DMS 273 (cell line): ENCODE measurements around the gene P2RX2.
A peak's percentile ranks its signal among the peaks of the same experiment; 100 is the strongest.

Source experiments
- DNase-seq: peaks from one replicate; lab custom pipeline; 2025; ENCODE audit not compliant: unreplicated experiment; lab: John Stamatoyannopoulos, UW

The P2RX2 gene

GRCh38 chr12:132602572-132603239 lies 15.9 kb upstream of the P2RX2 start:
- no peak for DNase-seq

- no peak for DNase-seq
These were observed 15.1 kb upstream of the P2RX2 start for GRCh38 chr12:132603240-132604150.

DNA sequence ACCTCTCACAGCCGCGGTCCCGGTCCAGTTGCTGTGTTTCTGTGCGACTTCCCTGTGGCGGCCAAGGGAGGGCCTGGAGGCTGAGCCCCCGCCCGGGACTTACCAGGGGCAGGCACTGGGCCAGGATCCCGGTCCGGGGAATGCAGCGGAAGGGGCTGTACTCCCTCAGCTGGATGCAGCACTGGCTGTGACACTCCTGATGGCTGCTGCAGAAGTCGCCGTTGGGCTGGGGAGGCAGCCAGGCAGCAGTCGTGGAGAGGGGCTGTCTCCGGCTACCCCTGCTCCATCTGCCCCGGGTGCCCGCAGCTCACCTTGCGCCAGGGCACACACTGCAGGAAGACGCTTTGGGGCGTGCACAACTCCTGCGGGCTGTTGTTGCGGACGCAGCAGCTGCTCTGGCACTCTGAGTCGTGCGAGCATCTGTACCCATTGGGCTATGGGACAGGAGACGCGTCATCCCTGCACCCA lies 14.4 kb upstream of the P2RX2 start:
- peak; percentile 53 for DNase-seq

- DNase-seq, result no peak
These were observed 13.7 kb upstream of the P2RX2 start for GRCh38 chr12:132604668-132605441.

GRCh38 chr12:132605892-132606291 lies 12.7 kb upstream of the P2RX2 start:
- no peak for DNase-seq

- peak; percentile 61 for DNase-seq
These were observed 12.1 kb upstream of the P2RX2 start for GRCh38 chr12:132606466-132606865.

GRCh38 chr12:132606927-132607326 lies 11.6 kb upstream of the P2RX2 start:
- no peak for DNase-seq

- DNase-seq, result no peak
These were observed 10.1 kb upstream of the P2RX2 start for GRCh38 chr12:132608231-132609171.

DNA sequence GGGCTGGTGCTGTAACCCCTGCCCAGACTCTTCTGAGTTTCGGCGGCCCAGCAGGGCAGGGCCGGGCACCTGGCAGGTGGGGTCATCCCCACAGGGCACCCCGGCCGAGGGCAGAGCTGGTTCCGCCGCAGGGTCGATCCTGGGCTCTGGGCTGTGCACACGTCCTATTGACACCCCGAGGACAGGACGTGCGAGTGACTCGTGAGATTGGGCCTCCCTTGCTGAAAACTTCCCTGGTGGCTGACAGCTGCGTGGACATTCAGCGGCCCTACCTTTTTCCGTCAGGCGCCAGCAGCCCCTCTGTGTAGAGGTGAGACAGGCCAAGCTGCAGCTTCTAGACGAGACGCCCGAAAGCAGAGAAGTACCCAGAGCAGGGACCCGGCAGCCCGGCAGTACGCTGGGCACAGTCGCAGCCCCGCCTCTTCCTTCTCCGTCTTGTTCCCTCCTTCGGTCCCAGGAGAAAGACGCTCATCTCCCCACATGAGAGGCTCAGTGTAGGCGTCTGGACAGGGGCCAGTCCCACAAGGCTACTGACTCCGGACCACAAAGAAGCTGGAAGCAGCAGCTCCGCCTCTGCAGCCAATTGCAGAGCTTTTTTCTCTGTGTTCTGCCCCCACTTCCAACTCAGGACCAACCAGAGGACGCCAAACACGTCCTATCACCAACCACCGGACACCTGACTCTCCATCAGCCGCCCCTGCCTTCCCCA lies 8.4 kb upstream of the P2RX2 start, which contains the start of gene LRCOL1:
LRCOL1 (minus strand) TSS at position 532 of the 709 bp plus-strand sequence. CDS start 4,331 bp downstream, outside the sequence.
- no peak for DNase-seq

GRCh38 chr12:132610866-132611602 lies 7.5 kb upstream of the P2RX2 start:
- no peak for DNase-seq

DNA sequence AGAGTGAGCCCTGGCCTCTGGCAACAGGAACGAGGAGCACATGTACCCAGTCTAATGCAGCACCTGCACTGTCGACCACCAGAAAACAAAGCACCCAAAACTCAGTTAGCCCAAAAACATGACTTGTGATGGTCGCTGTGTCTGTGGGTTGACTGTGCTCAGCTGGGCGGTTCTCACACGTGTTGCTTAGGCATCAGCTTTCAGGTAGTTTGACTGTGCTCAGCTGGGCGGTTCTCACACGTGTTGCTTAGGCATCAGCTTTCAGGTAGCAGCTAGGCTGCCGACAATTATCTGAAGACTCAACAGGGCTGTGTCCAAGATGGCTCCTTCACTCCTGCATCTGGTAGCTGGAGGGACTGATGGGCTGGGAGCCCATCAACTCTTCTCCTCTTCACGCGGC lies 7.0 kb upstream of the P2RX2 start:
- no peak for DNase-seq

GRCh38 chr12:132614029-132614428 lies 4.5 kb upstream of the P2RX2 start:
- no peak for DNase-seq

DNA sequence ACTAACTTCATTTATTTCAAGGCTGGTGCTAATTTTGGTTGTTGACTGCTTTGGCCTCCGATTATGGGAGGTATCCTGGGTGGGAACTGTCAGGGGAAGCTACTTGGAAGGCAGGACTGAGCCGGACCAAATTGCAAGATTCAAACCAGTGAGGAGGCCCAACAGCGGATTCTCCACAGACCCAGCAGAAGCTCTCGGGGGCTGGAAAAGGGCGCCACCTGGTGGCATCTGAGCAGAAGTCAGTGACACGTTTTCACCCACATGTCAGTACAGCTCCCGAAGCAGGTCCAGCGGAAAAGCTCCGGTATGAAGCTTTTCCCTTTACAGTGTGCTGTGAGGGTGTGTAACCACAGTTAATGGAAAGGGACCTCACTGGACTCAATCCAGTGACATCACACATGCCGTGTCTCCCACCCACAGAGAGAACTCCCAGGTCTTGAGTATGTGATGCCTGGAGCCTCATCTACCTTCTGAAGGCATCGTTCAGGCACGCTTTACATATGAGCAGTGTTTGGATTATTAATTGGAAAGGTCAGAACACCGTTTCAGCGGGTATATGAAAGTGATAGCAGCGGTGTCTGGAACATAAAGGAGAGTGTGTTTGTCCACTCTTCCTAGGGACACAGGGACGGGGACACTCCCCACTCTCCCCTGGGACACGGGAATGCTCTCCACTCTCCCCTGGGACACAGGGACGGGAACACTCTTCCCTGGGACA lies 3.6 kb upstream of the P2RX2 start:
- peak; percentile 82 for DNase-seq

DNA sequence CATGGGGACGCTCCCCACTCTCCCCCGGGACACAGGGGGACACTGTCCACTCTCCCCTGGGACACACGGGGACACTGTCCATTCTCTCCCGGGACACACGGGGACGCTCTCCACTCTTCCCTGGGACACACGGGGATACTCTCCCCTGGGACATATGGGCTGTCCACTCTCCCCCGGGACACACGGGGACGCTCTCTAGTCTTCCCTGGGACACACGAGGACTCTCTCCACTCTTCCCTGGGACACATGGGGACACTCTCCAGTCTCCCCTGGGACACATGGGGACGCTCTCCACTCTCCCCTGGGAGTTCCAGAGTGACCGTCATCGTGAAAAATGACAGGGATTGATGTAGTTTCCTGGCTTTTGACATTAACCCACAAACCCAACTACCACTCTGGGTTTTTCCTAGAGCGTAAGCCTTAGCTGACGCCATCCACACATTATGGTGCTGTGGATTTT lies 3.0 kb upstream of the P2RX2 start:
- no peak for DNase-seq

GRCh38 chr12:132617135-132617701 lies 1.4 kb upstream of the P2RX2 start:
- no peak for DNase-seq

DNA sequence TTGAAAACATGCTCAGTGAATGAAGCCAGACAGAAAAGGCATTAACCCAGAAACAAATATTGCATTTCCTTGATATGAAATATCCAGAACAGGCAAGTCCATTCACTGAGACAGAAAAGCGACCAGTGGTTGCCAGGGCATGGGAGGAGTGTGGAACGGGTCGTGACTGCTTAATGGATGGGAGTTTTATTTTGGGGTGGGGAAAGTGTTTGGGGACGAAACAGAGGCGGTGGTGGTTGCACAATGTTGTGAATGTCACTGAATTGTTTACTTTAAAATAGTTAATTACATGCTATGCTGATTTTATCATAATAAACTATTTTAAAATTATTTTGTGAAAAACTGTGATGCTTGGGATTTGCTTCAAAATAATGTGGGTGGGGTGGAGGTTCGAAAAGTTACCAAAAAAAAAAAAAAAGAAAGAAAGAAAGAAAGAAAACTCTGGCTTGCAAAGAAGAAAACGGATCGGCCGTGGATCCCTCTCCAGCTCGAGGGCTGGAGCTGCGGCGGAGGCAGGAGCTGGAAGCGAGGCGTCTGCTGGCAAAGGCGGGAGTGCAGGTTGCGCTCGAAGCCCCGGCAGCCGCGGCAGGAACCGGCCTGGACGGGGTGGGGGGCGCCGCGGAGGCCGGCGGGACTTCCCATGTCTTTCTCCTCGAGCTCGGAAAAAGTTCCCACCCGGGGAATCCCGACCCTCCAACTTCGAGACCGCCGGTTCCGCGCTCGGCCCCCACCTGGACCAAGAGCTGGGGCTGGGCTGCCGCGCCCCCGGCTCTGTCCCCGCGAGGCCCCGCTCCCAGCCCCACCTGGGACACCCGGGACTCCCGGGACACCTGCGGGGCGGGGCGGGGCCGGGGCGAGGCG lies 524 bp upstream of the P2RX2 start:
- DNase-seq, result peak; percentile 53

DNA sequence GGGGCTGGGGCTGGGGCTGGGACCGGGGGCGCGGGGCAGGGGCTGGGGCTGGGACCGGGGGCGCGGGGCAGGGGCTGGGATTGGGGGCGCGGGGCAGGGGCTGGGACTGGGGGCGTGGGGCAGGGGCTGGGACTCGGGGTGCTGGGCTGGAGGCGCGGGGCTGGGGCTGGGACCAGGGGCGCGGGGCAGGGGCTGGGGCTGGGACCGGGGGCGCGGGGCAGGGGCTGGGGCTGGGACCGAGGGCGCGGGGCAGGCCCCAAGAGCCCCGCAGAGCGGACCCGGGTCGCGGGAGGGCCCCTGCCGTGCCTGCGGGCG lies 452 bp downstream of the P2RX2 start:
- no peak for DNase-seq
